ENCODE data around the gene RIN2.
A peak's percentile ranks its signal among the peaks of the same experiment; 100 is the strongest.

Gene RIN2

GRCh38 chr20:19758133-19758500 lies at the start of gene RIN2:
TSS of gene RIN2 (plus strand) at chr20:19758258. CDS start at chr20:19889602, 131,344 bp downstream.
- DNase-seq, result peak; percentile 14

- no peak for DNase-seq
Observed at GRCh38 chr20:19709635-19710335, 48.3 kb upstream of the RIN2 start.

GRCh38 chr20:19710336-19711120 lies 47.5 kb upstream of the RIN2 start:
- DNase-seq, result no peak

- no peak for DNase-seq
Observed at GRCh38 chr20:19711126-19711525, 46.9 kb upstream of the RIN2 start.

GRCh38 chr20:19712721-19713260 lies 45.3 kb upstream of the RIN2 start:
- DNase-seq, result no peak

- no peak for DNase-seq
Observed at GRCh38 chr20:19713822-19714578, 44.1 kb upstream of the RIN2 start.

GRCh38 chr20:19714579-19714840 lies 43.5 kb upstream of the RIN2 start:
- no peak for DNase-seq

- no peak for DNase-seq
Observed at GRCh38 chr20:19715986-19716385, 42.1 kb upstream of the RIN2 start.

- no peak for DNase-seq
Observed at GRCh38 chr20:19718880-19719279, 39.2 kb upstream of the RIN2 start.

- DNase-seq, result no peak
Observed at GRCh38 chr20:19720991-19721390, 37.1 kb upstream of the RIN2 start.

GRCh38 chr20:19723051-19723450 lies 35.0 kb upstream of the RIN2 start:
- no peak for DNase-seq

GRCh38 chr20:19723813-19724430 lies 34.1 kb upstream of the RIN2 start:
- no peak for DNase-seq

- no peak for DNase-seq
Observed at GRCh38 chr20:19725373-19725772, 32.7 kb upstream of the RIN2 start.

- no peak for DNase-seq
Observed at GRCh38 chr20:19725814-19726525, 32.1 kb upstream of the RIN2 start.

- DNase-seq, result no peak
Observed at GRCh38 chr20:19727251-19727847, 30.7 kb upstream of the RIN2 start.

GRCh38 chr20:19729672-19730071 lies 28.4 kb upstream of the RIN2 start:
- no peak for DNase-seq

- DNase-seq, result no peak
Observed at GRCh38 chr20:19730706-19731105, 27.4 kb upstream of the RIN2 start.

- DNase-seq, result no peak
Observed at GRCh38 chr20:19734811-19735210, 23.2 kb upstream of the RIN2 start.

GRCh38 chr20:19735446-19735845 lies 22.6 kb upstream of the RIN2 start:
- peak; percentile 64 for DNase-seq

- DNase-seq, result peak; percentile 3
Observed at GRCh38 chr20:19737025-19737424, 21.0 kb upstream of the RIN2 start.

- no peak for DNase-seq
Observed at GRCh38 chr20:19738951-19739350, 19.1 kb upstream of the RIN2 start.

- DNase-seq, result no peak
Observed at GRCh38 chr20:19739351-19739750, 18.7 kb upstream of the RIN2 start.
